OCI-LY7 (cell line): ENCODE results near the gene CCDC182. TPM values are rescaled to one million over a fixed set of nuclear protein-coding genes. Genes with fewer than 3 reads are reported as not detected.
A peak's percentile ranks its signal among the peaks of the same experiment; 100 is the strongest.

Source experiments
- BruUV-seq: library from RNA; stranded (reverse); fragments of 400-500 nt; replicated peaks from 2 replicates; lab custom pipeline; 2021; lab: Mats Ljungman, UMichigan
- CTCF ChIA-PET: fragments of 300-600 bp; sonication (Branson Sonifier 250); formaldehyde crosslinking; loops from one replicate; lab custom pipeline; 2022; ENCODE audit warnings: antibody characterized with exemption; ENCODE audit not compliant: unreplicated experiment; lab: Charles Lee
- POLR2A ChIA-PET: fragments of 300-600 bp; sonication (Branson Sonifier 250); formaldehyde crosslinking; loops from one replicate; lab custom pipeline; 2022; ENCODE audit warnings: antibody characterized with exemption; lab: Charles Lee
- DNase-seq: peaks from one replicate; pipeline ENCODE4 v3.0.0-alpha.2; 2015; ENCODE audit warnings: low spot score
- H2AFZ ChIP-seq: fragments of 200-600 bp; sonication (generic), shearing (Covaris generic); 2 replicates; pipeline ENCODE4 v1.6.1; 2014; ENCODE audit warnings: mild to moderate bottlenecking, antibody characterized with exemption, low read length, moderate library complexity
- H3K27ac ChIP-seq: fragments of 200-600 bp; sonication (generic); 2 replicates; pipeline ENCODE4 v1.5.1; 2014; ENCODE audit warnings: mixed run types, low read depth, mild to moderate bottlenecking, moderate library complexity, low read length, inconsistent platforms; ENCODE audit not compliant: poor library complexity, severe bottlenecking
- H3K36me3 ChIP-seq: fragments of 200-600 bp; sonication (generic); 2 replicates; pipeline ENCODE4 v1.6.1; 2014; ENCODE audit warnings: mild to moderate bottlenecking, antibody characterized with exemption, low read length, moderate library complexity, mixed read lengths; ENCODE audit not compliant: insufficient read depth
- H3K4me1 ChIP-seq: fragments of 200-600 bp; sonication (generic); 2 replicates; pipeline ENCODE4 v1.5.1; 2014; ENCODE audit warnings: mild to moderate bottlenecking, low read length; ENCODE audit not compliant: insufficient read depth, poor library complexity, severe bottlenecking
- H3K4me2 ChIP-seq: fragments of 200-600 bp; sonication (generic); 2 replicates; pipeline ENCODE4 v1.6.1; 2014; ENCODE audit warnings: mild to moderate bottlenecking, low read length
- H3K4me3 ChIP-seq: fragments of 200-600 bp; sonication (generic); 2 replicates; pipeline ENCODE4 v1.5.1; 2014; ENCODE audit warnings: mild to moderate bottlenecking, low read depth, low read length; ENCODE audit not compliant: poor library complexity, severe bottlenecking
- H3K79me2 ChIP-seq: fragments of 200-600 bp; sonication (generic); 2 replicates; pipeline ENCODE4 v1.6.1; 2016; ENCODE audit warnings: low read depth, mild to moderate bottlenecking, low read length, moderate library complexity, mixed read lengths; ENCODE audit not compliant: insufficient read depth
- H3K9me2 ChIP-seq: fragments of 200-600 bp; sonication (generic); 2 replicates; pipeline ENCODE4 v1.6.1; 2016; ENCODE audit warnings: mild to moderate bottlenecking, low read length, mixed read lengths; ENCODE audit not compliant: insufficient read depth
- H3K9me3 ChIP-seq: fragments of 200-600 bp; sonication (generic); 2 replicates; pipeline ENCODE4 v1.6.1; 2014; ENCODE audit warnings: mild to moderate bottlenecking, mixed run types, low read length, mixed read lengths
- H4K20me1 ChIP-seq: fragments of 200-600 bp; sonication (generic); 2 replicates; pipeline ENCODE4 v1.6.1; 2014; ENCODE audit warnings: mild to moderate bottlenecking, antibody characterized with exemption, low read length, moderate library complexity, mixed read lengths; ENCODE audit not compliant: insufficient read depth
- CTCF ChIP-seq: fragments of 200-600 bp; sonication (generic); conservative IDR thresholded peaks from 2 replicates; pipeline ENCODE4 v1.5.1; 2014; ENCODE audit warnings: mild to moderate bottlenecking, antibody characterized with exemption, low read length, moderate library complexity, mixed read lengths
- EZH2phosphoT487 ChIP-seq: fragments of 200-600 bp; sonication (generic); IDR thresholded peaks from 2 replicates; pipeline ENCODE4 v1.6.1; 2018; ENCODE audit warnings: low read depth, borderline replicate concordance, mild to moderate bottlenecking, mixed run types, antibody characterized with exemption, low read length, moderate library complexity, mixed read lengths
- intact Hi-C: fragments of 100-400 bp; cut with micrococcal nuclease; formaldehyde crosslinking; loops from one replicate; pipeline ENCODE4 v1.10.0; 2022; ENCODE audit not compliant: unreplicated experiment
- total RNA-seq, 2 experiments: library from RNA; depleted of rRNA in 1 of 2; stranded (reverse); fragments of >200 nt in 1 of 2; shearing (Covaris generic) in 1 of 2; gene quantifications; 2 replicates each; pipeline ENCODE4 v1.2.3, GENCODE V29; 2014 to 2022

CCDC182 gene
- total RNA-seq, 2 experiments from 2014 or later: not detected

DNA sequence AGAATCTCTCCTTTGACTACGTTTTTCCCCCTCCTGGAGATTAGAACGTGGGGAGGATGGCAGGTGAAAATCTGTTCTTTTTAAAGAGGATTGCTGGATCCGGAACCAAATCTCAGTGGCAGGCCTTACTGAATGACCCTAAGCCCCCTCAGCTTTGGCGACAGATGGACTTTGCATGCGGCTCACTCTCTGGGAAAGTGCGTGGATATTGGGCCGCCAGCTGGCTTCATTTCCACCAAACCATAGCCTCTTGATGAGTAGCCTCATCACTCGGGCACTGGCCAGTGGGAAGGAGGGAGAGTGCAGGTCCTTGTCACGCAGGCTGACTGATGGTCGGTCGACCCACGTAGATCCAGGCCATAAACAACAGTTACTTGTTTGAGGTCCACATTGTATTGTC lies 31.3 kb upstream of the CCDC182 start:
- Histone ChIP-seq H3K4me3 (no peak overlapping the region), H3K79me2 (no peaks in the 10 kb centered on the region), H2AFZ (no peak overlapping the region), H3K4me1 (no peaks in the 10 kb centered on the region), H3K36me3 (no peaks in the 10 kb centered on the region), H3K4me2 (no peak overlapping the region), H3K9me3 (no peaks in the 10 kb centered on the region), H4K20me1 (no peaks in the 10 kb centered on the region), H3K27ac (no peak overlapping the region), H3K9me2 (no peaks in the 10 kb centered on the region)
- BruUV-seq: no TSS peak
- intact Hi-C loops: no loop called here
- CTCF ChIA-PET: no interaction called here
- DNase-seq: no peak
- POLR2A ChIA-PET: interaction anchor here (0.8 kb wide), 1 partner anchor 154 kb away, joined by 3 read pairs; no protein-coding TSS in a partner anchor
- no peak for TF ChIP-seq CTCF
- TF ChIP-seq EZH2phosphoT487: no peak

GRCh38 chr17:57774872-57775271 lies 29.8 kb upstream of the CCDC182 start:
- CTCF ChIA-PET: no interaction called here
- BruUV-seq: no TSS peak

More at GRCh38 chr17:57774872-57775271, 29.8 kb upstream of the CCDC182 start:
- Histone ChIP-seq H4K20me1 (no peaks in the 10 kb centered on the region), H3K9me3 (no peaks in the 10 kb centered on the region), H3K9me2 (no peaks in the 10 kb centered on the region), H2AFZ (0 out of 2 replicates have a peak overlapping the region, but pooled peaks have one; percentile 32), H3K4me2 (no peak overlapping the region), H3K4me1 (no peaks in the 10 kb centered on the region), H3K4me3 (no peak overlapping the region), H3K27ac (no peak overlapping the region), H3K36me3 (no peaks in the 10 kb centered on the region), H3K79me2 (no peaks in the 10 kb centered on the region)
- intact Hi-C loops: no loop called here
- TF ChIP-seq CTCF: no peak
- TF ChIP-seq EZH2phosphoT487: no peak
- DNase-seq: no peak
- POLR2A ChIA-PET: no interaction called here
